Measurements from ENCODE around the gene CNTFR.

The CNTFR gene

DNA sequence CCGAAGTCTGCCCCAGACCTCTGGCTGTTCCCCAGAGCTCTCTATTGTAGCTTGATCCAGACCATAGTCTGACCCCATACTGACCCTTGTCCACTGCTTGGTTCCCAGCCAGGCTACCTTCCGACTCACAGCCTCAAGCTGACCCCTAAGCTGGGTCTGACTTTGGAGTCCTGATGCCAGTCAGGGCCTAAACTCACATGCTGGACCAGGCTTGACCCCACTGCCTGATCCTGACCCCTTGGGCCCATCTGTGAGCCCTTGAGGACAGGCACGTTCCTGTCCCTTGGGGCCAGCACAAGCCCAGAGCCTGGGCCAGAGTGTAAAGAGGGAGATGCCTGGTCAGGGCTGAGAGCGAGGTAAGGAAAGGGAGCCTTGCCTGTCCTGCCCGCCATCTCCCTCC lies 34.0 kb downstream of the CNTFR start:
- DNase-seq (ENCODE audit: extremely low read depth, low read depth), result no peak
- no peak for TF ChIP-seq CTCF (IDR thresholded peaks at IDR 0.05; ENCODE audit: low read depth, low read length)

DNA sequence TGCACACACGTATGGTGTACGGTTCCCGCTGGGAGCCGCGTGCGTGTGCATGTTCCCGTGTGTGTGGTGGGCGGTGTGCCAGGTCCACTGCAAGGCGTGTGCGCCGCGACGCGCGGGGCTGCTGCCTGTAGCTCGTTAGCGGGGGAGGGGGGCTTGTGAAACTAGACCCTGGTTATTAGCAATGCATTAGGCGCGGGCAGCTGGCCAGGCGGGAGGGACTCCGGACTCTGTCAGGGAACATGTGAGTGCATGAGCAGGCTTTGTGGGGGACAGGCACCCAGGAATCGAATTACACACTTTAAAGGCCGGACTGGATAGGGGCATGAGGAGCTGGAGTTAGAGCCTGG lies 34.5 kb downstream of the CNTFR start:
- no peak for TF ChIP-seq CTCF (IDR thresholded peaks at IDR 0.05; ENCODE audit: low read depth, low read length)
- no peak for DNase-seq (ENCODE audit: extremely low read depth, low read depth)

DNA sequence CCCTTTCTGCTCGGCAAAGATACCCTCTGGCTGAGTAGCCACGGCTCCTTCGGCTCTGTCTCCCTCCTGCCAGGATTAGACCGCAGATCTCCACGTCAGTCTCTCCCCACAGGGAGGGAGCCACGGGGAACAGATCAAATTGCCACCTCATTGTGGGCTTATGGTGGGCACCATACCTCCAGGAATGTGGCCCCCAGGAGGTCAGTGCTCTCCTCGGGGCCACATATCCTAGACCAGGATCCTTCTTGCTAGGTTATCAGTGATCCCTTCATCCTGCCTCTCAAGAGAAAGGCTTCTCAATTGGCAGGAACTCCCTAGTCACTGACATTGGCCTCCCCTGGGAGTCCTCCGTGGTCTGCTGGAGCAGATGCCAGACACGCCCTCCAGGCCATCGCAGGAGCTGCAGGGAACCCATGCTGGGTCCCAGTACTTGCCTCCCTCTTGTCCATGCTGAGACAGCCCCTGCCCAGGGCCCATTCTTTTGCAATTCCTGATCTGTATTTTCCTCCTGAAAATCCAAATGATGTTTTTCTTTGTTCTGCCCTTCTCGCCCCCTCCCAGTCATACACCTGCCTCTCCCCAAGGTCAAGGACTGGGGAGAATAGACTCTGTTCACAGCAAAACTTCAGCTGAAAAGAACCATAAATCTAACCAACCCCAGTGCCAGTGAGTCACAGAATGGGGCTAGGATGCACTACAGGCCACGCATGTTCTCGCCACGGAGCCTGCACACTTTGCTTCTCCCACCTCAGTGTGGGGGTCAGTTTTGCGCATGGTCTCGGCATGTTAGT lies 35.1 kb downstream of the CNTFR start:
- no peak for DNase-seq (ENCODE audit: extremely low read depth, low read depth)
- no peak for TF ChIP-seq CTCF (IDR thresholded peaks at IDR 0.05; ENCODE audit: low read depth, low read length)

DNA sequence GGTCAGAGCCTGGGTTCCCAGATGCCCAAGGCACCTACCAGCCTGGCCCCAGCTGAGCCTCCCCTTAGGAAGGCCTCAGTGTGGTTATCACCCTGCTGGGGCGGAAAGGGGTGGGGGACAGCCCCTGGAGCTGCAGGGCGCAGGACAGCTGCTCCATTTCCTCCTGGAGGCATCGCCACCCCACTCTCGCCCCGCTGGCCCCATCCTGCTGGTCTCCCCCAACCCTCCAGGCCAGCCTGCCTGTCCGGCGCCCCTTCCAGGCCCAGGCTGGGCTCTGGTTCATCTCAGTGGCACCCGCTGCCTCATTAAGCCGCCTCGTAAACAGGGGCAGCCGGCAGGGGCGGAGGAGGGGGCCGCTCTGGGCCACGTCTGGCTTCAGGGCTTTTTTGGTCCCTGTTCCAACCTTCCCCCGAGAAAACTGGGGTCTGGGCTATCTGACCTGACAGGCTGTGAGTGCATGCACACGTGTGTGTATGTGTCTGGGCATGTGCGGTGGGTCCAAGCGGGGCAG lies 36.0 kb downstream of the CNTFR start:
- no peak for TF ChIP-seq CTCF (IDR thresholded peaks at IDR 0.05; ENCODE audit: low read depth, low read length)
- DNase-seq (ENCODE audit: extremely low read depth, low read depth), result no peak

GRCh38 chr9:34552986-34553385 lies 36.5 kb downstream of the CNTFR start:
- no peak for TF ChIP-seq CTCF (IDR thresholded peaks at IDR 0.05; ENCODE audit: low read depth, low read length)
- DNase-seq (ENCODE audit: extremely low read depth, low read depth), result no peak

DNA sequence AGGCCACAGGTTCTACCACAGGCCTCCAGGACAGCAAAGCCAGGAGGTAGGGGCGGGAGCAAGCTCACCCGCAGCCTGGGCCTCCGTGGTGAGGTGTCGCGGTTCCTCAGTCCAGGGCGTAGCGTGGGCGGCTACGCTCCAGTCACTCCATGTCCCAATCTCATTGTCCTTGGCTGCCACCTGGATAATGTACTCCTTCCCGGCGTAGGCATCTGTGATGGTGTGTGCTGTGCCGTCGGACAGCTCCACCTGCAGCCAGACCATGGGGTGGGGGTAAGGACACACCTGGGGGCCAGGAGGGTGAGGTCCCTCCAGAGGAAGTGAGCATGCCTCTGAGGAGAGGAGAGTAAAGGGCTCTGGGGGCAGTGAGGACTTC lies 36.9 kb downstream of the CNTFR start:
- no peak for TF ChIP-seq CTCF (IDR thresholded peaks at IDR 0.05; ENCODE audit: low read depth, low read length)
- DNase-seq (ENCODE audit: extremely low read depth, low read depth), result no peak

DNA sequence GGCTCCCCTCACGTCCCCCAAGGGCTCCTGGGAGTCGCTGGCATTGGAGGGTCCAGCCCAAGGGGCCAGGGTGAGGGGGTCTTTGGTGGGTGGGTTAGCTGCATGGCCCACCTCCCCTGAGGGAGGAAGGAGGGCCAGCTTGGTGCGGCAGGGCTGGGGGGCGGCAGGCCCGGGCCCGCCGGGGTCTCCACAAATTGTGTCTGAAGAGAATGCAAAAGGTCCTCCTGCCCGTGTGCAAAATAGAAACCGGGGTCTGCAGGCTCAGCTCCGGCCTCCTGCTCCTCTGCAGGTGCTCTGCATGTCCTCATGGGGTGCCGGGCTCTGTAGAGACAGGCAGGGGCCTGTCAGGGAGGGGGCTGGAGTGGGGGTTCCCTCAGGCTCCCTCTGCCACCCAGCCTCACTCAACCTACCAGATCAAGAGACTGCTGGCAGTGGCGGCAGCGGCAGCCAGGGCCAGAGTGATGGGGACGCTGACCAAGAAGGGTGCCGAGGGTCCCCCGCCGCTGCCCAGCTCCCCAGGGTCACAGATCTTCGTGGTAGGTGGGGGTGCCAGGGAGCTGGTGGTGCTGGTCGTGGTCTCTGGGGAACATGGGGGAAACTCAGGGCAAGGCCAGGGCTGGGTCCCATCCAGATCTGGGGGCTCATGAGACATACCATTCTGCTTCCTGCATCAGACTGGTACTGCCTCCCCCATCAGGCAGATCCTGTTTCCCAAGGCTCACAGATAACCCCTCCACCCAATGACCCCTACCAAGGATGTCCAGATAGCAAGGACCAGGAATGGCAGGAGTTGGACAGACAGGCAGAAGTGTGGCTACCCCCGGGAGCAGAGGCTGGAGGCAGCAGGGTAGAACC lies 37.5 kb downstream of the CNTFR start:
- DNase-seq (ENCODE audit: extremely low read depth, low read depth), result no peak
- no peak for TF ChIP-seq CTCF (IDR thresholded peaks at IDR 0.05; ENCODE audit: low read depth, low read length)
